Erythroblast (primary cell): Measurements from ENCODE around the gene CARD10.

Experiments
- GATA1 ChIP-seq: IDR thresholded peaks from 2 replicates; pipeline ENCODE4 v1.6.1; 2011; ENCODE audit warnings: low read depth, mild to moderate bottlenecking, control low read depth, low read length, moderate library complexity
- POLR2A ChIP-seq: IDR thresholded peaks from 2 replicates; pipeline ENCODE4 v1.6.1; 2011; ENCODE audit warnings: mild to moderate bottlenecking, low read length

DNA sequence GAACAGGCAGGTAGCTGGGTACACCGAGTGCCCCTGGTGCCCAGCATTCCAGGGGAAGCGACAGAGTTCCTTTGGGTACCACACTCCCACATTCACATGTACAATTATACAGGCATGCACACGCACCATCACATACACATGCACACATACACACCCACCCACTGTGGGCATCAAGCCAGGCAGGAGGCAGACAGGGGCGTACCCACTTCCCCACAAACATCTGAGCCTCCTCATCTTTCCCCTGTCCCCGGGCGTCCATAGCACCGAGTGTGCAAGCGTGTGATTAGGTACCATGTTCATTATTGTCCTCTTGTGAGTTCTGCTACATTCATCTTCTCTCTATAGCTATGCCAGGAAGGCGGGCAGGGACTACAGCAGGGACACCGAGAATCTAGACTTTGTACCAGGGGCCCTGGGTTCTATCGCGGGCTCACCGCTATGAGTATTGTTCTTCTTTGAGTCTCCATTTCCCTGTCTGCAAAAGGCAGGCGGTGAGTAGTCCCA lies 2.1 kb upstream of the CARD10 start:
- TF ChIP-seq POLR2A = no peak
- no peak for TF ChIP-seq GATA1
